IMR-90 (cell line): ENCODE measurements around the gene MSANTD1. TPM values are rescaled to one million over a fixed set of nuclear protein-coding genes. Genes with fewer than 3 reads are reported as not detected.

ENCODE experiments used
- ATAC-seq: fragments of 200-7000 bp; cut with Tn5 transposase; 2 replicates; pipeline ENCODE4 v1.9.1; 2020; ENCODE audit warnings: low read depth, mild to moderate bottlenecking, moderate library complexity
- BruUV-seq: library from RNA; stranded (reverse); fragments of 400-500 nt; replicated peaks from 2 replicates; lab custom pipeline; 2021; lab: Mats Ljungman, UMichigan
- CTCF ChIA-PET: fragments of 300-600 bp; formaldehyde crosslinking; extraction: SDS; loops from one replicate; lab custom pipeline; 2021; ENCODE audit warnings: antibody characterized with exemption; lab: Yijun Ruan, JAX
- POLR2A ChIA-PET: fragments of 300-600 bp; sonication (Branson Sonifier 250); formaldehyde crosslinking; loops from one replicate; lab custom pipeline; 2022; ENCODE audit warnings: antibody characterized with exemption; ENCODE audit not compliant: unreplicated experiment; lab: Charles Lee
- DNase-seq: peaks from one replicate; pipeline ENCODE4 v3.0.0; 2013
- H2AFZ ChIP-seq: replicated peaks from 2 replicates; pipeline ENCODE3; 2013; ENCODE audit warnings: low read length, mild to moderate bottlenecking; ENCODE audit not compliant: poor library complexity
- H2AK5ac ChIP-seq: 2 replicates; pipeline ENCODE4 v1.6.1; 2013; ENCODE audit warnings: low read depth, low read length, inconsistent platforms
- H2AK9ac ChIP-seq: replicated peaks from 2 replicates; pipeline ENCODE3; 2013; ENCODE audit warnings: mild to moderate bottlenecking, low read depth, low read length, moderate library complexity; ENCODE audit not compliant: poor library complexity
- H2BK120ac ChIP-seq: 2 replicates; pipeline ENCODE4 v1.6.1; 2013; ENCODE audit warnings: low read depth, low read length, inconsistent platforms
- H2BK15ac ChIP-seq: 3 replicates; pipeline ENCODE4 v1.6.1; 2013; ENCODE audit warnings: low read depth, low read length, inconsistent platforms
- H2BK20ac ChIP-seq: 2 replicates; pipeline ENCODE4 v1.6.1; 2013; ENCODE audit warnings: low read depth, mild to moderate bottlenecking, inconsistent platforms, low read length, moderate library complexity
- H2BK5ac ChIP-seq: 2 replicates; pipeline ENCODE4 v1.6.1; 2013; ENCODE audit warnings: mild to moderate bottlenecking, low read depth, low read length, inconsistent platforms; ENCODE audit not compliant: poor library complexity, severe bottlenecking
- H3K14ac ChIP-seq: replicated peaks from 2 replicates; pipeline ENCODE4 v1.6.1; 2013; ENCODE audit warnings: low read depth, low read length, inconsistent platforms
- H3K18ac ChIP-seq: 2 replicates; pipeline ENCODE4 v1.6.1; 2013; ENCODE audit warnings: low read depth, low read length, control low read depth
- H3K23ac ChIP-seq: 2 replicates; pipeline ENCODE4 v1.6.1; 2013; ENCODE audit warnings: low read depth, low read length, inconsistent platforms
- H3K27ac ChIP-seq: 2 replicates; pipeline ENCODE4 v1.5.1; 2013; ENCODE audit warnings: mild to moderate bottlenecking, control low read depth, low read length; ENCODE audit not compliant: insufficient read depth
- H3K27me3 ChIP-seq: 2 replicates; pipeline ENCODE4 v1.6.1; 2013; ENCODE audit warnings: low read length; ENCODE audit not compliant: control insufficient read depth, insufficient read depth
- H3K36me3 ChIP-seq: 2 replicates; pipeline ENCODE4 v1.6.1; 2013; ENCODE audit warnings: low read length, mixed read lengths; ENCODE audit not compliant: control insufficient read depth, insufficient read depth
- H3K4ac ChIP-seq: 2 replicates; pipeline ENCODE4 v1.6.1; 2013; ENCODE audit warnings: low read depth, low read length, inconsistent platforms
- H3K4me1 ChIP-seq: 2 replicates; pipeline ENCODE4 v1.6.1; 2013; ENCODE audit warnings: low read length, mixed read lengths; ENCODE audit not compliant: control insufficient read depth, insufficient read depth
- H3K4me2 ChIP-seq: 2 replicates; pipeline ENCODE4 v1.6.1; 2013; ENCODE audit warnings: low read depth, mild to moderate bottlenecking, control low read depth, low read length, moderate library complexity
- H3K4me3 ChIP-seq: 2 replicates; pipeline ENCODE4 v1.5.1; 2013; ENCODE audit warnings: low read depth, mild to moderate bottlenecking, control low read depth, low read length, moderate library complexity; ENCODE audit not compliant: insufficient read depth
- H3K56ac ChIP-seq: 2 replicates; pipeline ENCODE4 v1.6.1; 2013; ENCODE audit warnings: low read length, inconsistent platforms; ENCODE audit not compliant: insufficient read depth; ENCODE audit errors: extremely low read depth
- H3K79me1 ChIP-seq, 2 experiments: 2 replicates each; pipeline ENCODE4 v1.6.1; 2013; ENCODE audit warnings: low read length in 2 of 2, inconsistent platforms in 1 of 2, low read depth in 1 of 2
- H3K9ac ChIP-seq: 2 replicates; pipeline ENCODE4 v1.6.1; 2013; ENCODE audit warnings: low read depth, low read length, control low read depth
- H3K9me1 ChIP-seq: 2 replicates; pipeline ENCODE4 v1.6.1; 2013; ENCODE audit warnings: low read length, inconsistent platforms; ENCODE audit not compliant: insufficient read depth
- H3K9me3 ChIP-seq: 2 replicates; pipeline ENCODE4 v1.6.1; 2013; ENCODE audit warnings: low read length; ENCODE audit not compliant: control insufficient read depth, insufficient read depth
- H4K20me1 ChIP-seq: 2 replicates; pipeline ENCODE4 v1.6.1; 2013; ENCODE audit warnings: low read length, inconsistent platforms; ENCODE audit not compliant: insufficient read depth
- H4K5ac ChIP-seq: 2 replicates; pipeline ENCODE4 v1.6.1; 2013; ENCODE audit warnings: mild to moderate bottlenecking, low read depth, low read length, control low read depth
- H4K8ac ChIP-seq, 2 experiments: 2 replicates each; pipeline ENCODE4 v1.6.1; 2013; ENCODE audit warnings: low read depth in 2 of 2, low read length in 2 of 2, control low read depth in 1 of 2, inconsistent platforms in 1 of 2
- H4K91ac ChIP-seq: 2 replicates; pipeline ENCODE4 v1.6.1; 2013; ENCODE audit warnings: low read depth, low read length, inconsistent platforms; ENCODE audit not compliant: insufficient read depth
- BHLHE40 ChIP-seq: fragments of 150-350 bp; IDR thresholded peaks from 2 replicates; pipeline ENCODE4 v1.6.1; 2016; ENCODE audit warnings: mild to moderate bottlenecking, low read depth, low read length
- CEBPB ChIP-seq: IDR thresholded peaks from 2 replicates; pipeline ENCODE4 v1.6.1; 2012; ENCODE audit warnings: low read depth, low read length, improper control_type of control experiment
- FOS ChIP-seq: fragments of 150-350 bp; IDR thresholded peaks from 2 replicates; pipeline ENCODE4 v1.6.1; 2016; ENCODE audit warnings: low read depth, low read length
- MXI1 ChIP-seq: IDR thresholded peaks from 2 replicates; pipeline ENCODE4 v1.6.1; 2012; ENCODE audit warnings: low read depth, mild to moderate bottlenecking, low read length, moderate library complexity, borderline replicate concordance
- NFE2L2 ChIP-seq: fragments of 150-350 bp; IDR thresholded peaks from 2 replicates; pipeline ENCODE4 v1.6.1; 2016; ENCODE audit warnings: low read depth, mild to moderate bottlenecking, low read length
- RAD21 ChIP-seq: IDR thresholded peaks from 2 replicates; pipeline ENCODE4 v1.6.1; 2012; ENCODE audit warnings: low read length, improper control_type of control experiment
- RCOR1 ChIP-seq: IDR thresholded peaks from 2 replicates; pipeline ENCODE4 v1.6.1; 2012; ENCODE audit warnings: mild to moderate bottlenecking, low read length, improper control_type of control experiment; ENCODE audit not compliant: insufficient replicate concordance
- SMC3 ChIP-seq: fragments of 150-350 bp; IDR thresholded peaks from 2 replicates; pipeline ENCODE4 v1.6.1; 2016; ENCODE audit warnings: low read depth, mild to moderate bottlenecking, antibody characterized with exemption, low read length, moderate library complexity
- WGBS, 2 experiments: methylation state at CpG; one replicate each; pipeline versions ENCODE4 v1.1.5 to v1.1.7; 2013; ENCODE audit warnings: missing lambda C conversion rate in 2 of 2; ENCODE audit not compliant: insufficient read length in 1 of 2; ENCODE audit errors: extremely low coverage in 2 of 2; 5-methylcytosine and 5-hydroxymethylcytosine counted together
- dilution Hi-C: fragments of 300-500 bp; cut with HindIII; formaldehyde crosslinking; loops from one replicate; pipeline ENCODE4 v1.14.3; 2018; ENCODE audit warnings: low sequenced_read_pairs; ENCODE audit not compliant: unreplicated experiment
- in situ Hi-C: fragments of 300-500 bp; cut with MboI; formaldehyde crosslinking; loops from 3 replicates; pipeline ENCODE4 v1.14.3; 2019; ENCODE audit warnings: low sequenced_read_pairs, inconsistent platforms, mixed read lengths
- intact Hi-C: fragments of 100-400 bp; cut with micrococcal nuclease; formaldehyde crosslinking; loops from 2 replicates; pipeline ENCODE4 v1.10.0; 2022
- polyA plus RNA-seq, 3 experiments: library from polyadenylated mRNA; depleted of rRNA; stranded (reverse); fragments of >200 nt; gene quantifications; 2 replicates each; pipeline ENCODE4 v1.2.3, GENCODE V29; 2012; ENCODE audit warnings: low replicate concordance in 1 of 3
- total RNA-seq: library from RNA; depleted of rRNA; stranded (reverse); fragments of >200 nt; gene quantifications from 2 replicates; pipeline ENCODE4 v1.2.3, GENCODE V29; 2012
- TF ChIP-seq, protein P1 (sequence below): fragments of 150-350 bp; IDR thresholded peaks from 2 replicates; pipeline ENCODE4 v1.6.1; 2016; ENCODE audit warnings: low read depth, mild to moderate bottlenecking, low read length, moderate library complexity, borderline replicate concordance
- TF ChIP-seq, protein P2 (sequence below): conservative IDR thresholded peaks from 2 replicates; pipeline ENCODE4 v1.5.1; 2012; ENCODE audit warnings: mild to moderate bottlenecking, low read depth, low read length, improper control_type of control experiment
- TF ChIP-seq, protein P3 (sequence below): fragments of 150-350 bp; IDR thresholded peaks from 2 replicates; pipeline ENCODE4 v1.6.1; 2017; ENCODE audit warnings: mild to moderate bottlenecking, antibody characterized with exemption, low read length, low read depth

Gene MSANTD1
- total and polyA plus RNA-seq, 2 of the 4 experiments (the other 2 are of a cell fraction): under 0.01 to 0.07 TPM

DNA sequence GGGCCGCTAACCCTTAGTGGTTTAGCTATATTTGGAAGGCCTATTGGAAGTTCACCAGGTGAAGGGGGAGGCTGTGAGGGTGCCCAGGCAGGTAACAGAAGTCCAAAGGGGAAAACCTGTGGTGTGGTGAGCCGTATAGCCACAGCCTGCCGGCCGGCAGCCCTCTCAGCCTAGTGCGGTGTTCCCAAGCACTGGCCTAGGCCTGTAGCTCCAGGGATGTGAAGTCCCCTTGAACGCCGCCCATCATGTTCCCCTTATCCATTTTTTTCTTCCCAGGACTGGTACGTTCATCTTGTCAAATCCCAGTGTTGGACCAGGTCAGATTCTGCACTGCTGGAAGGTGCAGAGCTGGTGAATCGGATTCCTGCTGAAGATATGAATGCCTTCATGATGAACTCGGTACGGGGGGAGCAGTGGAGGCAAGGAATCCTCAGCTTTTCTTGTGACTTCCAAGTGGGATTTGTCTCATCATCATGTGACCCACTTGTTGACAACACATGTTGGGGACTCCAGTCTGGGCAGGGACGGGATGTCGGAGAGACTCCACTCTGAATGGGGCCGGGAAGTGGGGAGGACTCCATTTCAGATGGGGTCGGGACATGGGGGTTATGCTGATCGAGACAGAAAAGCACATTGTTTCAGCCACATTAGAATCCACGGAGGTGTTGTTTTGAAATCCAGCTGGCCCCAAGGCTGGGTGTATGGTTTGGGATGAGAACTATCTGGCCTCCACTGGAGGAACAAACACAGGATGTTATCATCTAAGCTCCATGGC is 39.2 kb upstream of the MSANTD1 start:
- no peak overlapping the region for H4K91ac ChIP-seq
- H2BK120ac ChIP-seq: no peak overlapping the region
- 98% methylated on average over 8 of the region's 17 CpGs; no CpG with 5 or more reads in 1 of the 2 experiments for WGBS, 2 experiments
- no peak overlapping the region for H3K9ac ChIP-seq
- peaks cover 48% of the 10 kb centered on the region for H3K36me3 ChIP-seq
- H3K9me3 ChIP-seq: no peaks in the 10 kb centered on the region
- H2AFZ ChIP-seq: peak overlapping the region; percentile 37
- H3K18ac ChIP-seq: no peak overlapping the region
- in situ Hi-C loops (no loop called here), dilution Hi-C loops (no loop called here), intact Hi-C loops (no loop called here)
- CTCF ChIA-PET: no interaction called here
- peaks cover under 1% of the 10 kb centered on the region; the same call in 1 of the 2 replicates for H3K4me1 ChIP-seq
- no peak overlapping the region for H4K8ac ChIP-seq
- H3K4me2 ChIP-seq: no peak overlapping the region
- H3K4ac ChIP-seq: no peak overlapping the region
- H3K14ac ChIP-seq: no peak overlapping the region
- no peak overlapping the region for H4K5ac ChIP-seq
- no peak overlapping the region for H3K27ac ChIP-seq
- no peak for DNase-seq
- TF ChIP-seq SMC3 (no peak), NFE2L2 (no peak), RAD21 (no peak), CEBPB (no peak), MXI1 (no peak), RCOR1 (no peak), FOS (no peak), BHLHE40 (no peak)
- TF ChIP-seq, protein P1, sequence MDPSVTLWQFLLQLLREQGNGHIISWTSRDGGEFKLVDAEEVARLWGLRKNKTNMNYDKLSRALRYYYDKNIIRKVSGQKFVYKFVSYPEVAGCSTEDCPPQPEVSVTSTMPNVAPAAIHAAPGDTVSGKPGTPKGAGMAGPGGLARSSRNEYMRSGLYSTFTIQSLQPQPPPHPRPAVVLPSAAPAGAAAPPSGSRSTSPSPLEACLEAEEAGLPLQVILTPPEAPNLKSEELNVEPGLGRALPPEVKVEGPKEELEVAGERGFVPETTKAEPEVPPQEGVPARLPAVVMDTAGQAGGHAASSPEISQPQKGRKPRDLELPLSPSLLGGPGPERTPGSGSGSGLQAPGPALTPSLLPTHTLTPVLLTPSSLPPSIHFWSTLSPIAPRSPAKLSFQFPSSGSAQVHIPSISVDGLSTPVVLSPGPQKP: no peak
- TF ChIP-seq, protein P2, sequence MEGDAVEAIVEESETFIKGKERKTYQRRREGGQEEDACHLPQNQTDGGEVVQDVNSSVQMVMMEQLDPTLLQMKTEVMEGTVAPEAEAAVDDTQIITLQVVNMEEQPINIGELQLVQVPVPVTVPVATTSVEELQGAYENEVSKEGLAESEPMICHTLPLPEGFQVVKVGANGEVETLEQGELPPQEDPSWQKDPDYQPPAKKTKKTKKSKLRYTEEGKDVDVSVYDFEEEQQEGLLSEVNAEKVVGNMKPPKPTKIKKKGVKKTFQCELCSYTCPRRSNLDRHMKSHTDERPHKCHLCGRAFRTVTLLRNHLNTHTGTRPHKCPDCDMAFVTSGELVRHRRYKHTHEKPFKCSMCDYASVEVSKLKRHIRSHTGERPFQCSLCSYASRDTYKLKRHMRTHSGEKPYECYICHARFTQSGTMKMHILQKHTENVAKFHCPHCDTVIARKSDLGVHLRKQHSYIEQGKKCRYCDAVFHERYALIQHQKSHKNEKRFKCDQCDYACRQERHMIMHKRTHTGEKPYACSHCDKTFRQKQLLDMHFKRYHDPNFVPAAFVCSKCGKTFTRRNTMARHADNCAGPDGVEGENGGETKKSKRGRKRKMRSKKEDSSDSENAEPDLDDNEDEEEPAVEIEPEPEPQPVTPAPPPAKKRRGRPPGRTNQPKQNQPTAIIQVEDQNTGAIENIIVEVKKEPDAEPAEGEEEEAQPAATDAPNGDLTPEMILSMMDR: no peak
- TF ChIP-seq, protein P3, sequence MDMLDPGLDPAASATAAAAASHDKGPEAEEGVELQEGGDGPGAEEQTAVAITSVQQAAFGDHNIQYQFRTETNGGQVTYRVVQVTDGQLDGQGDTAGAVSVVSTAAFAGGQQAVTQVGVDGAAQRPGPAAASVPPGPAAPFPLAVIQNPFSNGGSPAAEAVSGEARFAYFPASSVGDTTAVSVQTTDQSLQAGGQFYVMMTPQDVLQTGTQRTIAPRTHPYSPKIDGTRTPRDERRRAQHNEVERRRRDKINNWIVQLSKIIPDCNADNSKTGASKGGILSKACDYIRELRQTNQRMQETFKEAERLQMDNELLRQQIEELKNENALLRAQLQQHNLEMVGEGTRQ: no peak
- H3K9me1 ChIP-seq: peaks cover 11% of the 10 kb centered on the region
- H3K27me3 ChIP-seq: no peaks in the 10 kb centered on the region
- no peak overlapping the region for H3K4me3 ChIP-seq
- no peak overlapping the region for H3K56ac ChIP-seq
- no peak overlapping the region for H2BK5ac ChIP-seq
- H2BK15ac ChIP-seq: no peak overlapping the region
- no peaks in the 10 kb centered on the region for H4K20me1 ChIP-seq
- no TSS peak for BruUV-seq
- POLR2A ChIA-PET: no interaction called here
- no peak overlapping the region for H2AK9ac ChIP-seq
- no peak for ATAC-seq
- no peak overlapping the region for H2BK20ac ChIP-seq
- H3K23ac ChIP-seq: no peak overlapping the region
- H2AK5ac ChIP-seq: no peak overlapping the region
- H3K79me1 ChIP-seq: 0 out of 4 replicates have a peak, but pooled peaks cover 0 to 5% of the 10 kb centered on the region in 2 experiments
